Measurements from ENCODE around the gene GMPR.

DNA sequence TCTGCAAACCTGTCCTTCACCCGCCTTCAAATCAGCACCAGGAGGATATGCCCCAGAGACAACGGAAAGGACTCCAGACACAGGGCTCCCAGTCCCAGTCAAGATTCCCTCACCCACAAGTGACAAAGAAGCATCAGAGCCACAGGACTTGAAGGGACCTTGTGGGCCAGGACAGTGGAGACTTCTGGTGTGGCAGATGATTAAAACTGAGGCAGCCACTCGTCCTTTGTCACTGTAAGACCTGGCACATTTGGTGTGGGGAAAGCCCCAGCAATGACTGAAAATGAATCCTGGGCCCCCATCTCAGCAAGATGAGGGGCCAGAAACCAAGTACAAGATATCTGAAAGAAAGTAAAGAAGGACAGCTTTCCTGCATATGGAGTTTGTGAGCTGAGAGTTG is 15.6 kb upstream of the GMPR start:
- TF ChIP-seq, protein P1, sequence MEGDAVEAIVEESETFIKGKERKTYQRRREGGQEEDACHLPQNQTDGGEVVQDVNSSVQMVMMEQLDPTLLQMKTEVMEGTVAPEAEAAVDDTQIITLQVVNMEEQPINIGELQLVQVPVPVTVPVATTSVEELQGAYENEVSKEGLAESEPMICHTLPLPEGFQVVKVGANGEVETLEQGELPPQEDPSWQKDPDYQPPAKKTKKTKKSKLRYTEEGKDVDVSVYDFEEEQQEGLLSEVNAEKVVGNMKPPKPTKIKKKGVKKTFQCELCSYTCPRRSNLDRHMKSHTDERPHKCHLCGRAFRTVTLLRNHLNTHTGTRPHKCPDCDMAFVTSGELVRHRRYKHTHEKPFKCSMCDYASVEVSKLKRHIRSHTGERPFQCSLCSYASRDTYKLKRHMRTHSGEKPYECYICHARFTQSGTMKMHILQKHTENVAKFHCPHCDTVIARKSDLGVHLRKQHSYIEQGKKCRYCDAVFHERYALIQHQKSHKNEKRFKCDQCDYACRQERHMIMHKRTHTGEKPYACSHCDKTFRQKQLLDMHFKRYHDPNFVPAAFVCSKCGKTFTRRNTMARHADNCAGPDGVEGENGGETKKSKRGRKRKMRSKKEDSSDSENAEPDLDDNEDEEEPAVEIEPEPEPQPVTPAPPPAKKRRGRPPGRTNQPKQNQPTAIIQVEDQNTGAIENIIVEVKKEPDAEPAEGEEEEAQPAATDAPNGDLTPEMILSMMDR (IDR thresholded peaks at IDR 0.05), result no peak
- no peak for TF ChIP-seq POLR2A (IDR thresholded peaks at IDR 0.05)
